ENCODE results near the gene MAB21L4.

Gene MAB21L4

GRCh38 chr2:240925191-240925567 is 29.2 kb upstream of the MAB21L4 start:
- peak in 1 of 2 donors; percentile 11 for DNase-seq

GRCh38 chr2:240922982-240923537 is 27.1 kb upstream of the MAB21L4 start:
- no peak for DNase-seq

GRCh38 chr2:240922245-240922981 is 26.5 kb upstream of the MAB21L4 start:
- DNase-seq = peak in 1 of 2 donors; percentile 10

- no peak for DNase-seq
These were observed 26.0 kb upstream of the MAB21L4 start for GRCh38 chr2:240921995-240922244.

GRCh38 chr2:240921311-240921994 is 25.5 kb upstream of the MAB21L4 start:
- peak in 1 of 2 donors; percentile 10 for DNase-seq

GRCh38 chr2:240920783-240921231 is 24.9 kb upstream of the MAB21L4 start:
- DNase-seq = peak in 1 of 2 donors; percentile 7

GRCh38 chr2:240919786-240920782 is 24.1 kb upstream of the MAB21L4 start:
- DNase-seq = peak in 1 of 2 donors; percentile 9

GRCh38 chr2:240919161-240919781 is 23.3 kb upstream of the MAB21L4 start:
- peak in 1 of 2 donors; percentile 2 for DNase-seq

GRCh38 chr2:240918258-240919091 is 22.5 kb upstream of the MAB21L4 start:
- DNase-seq = peak in 1 of 2 donors; percentile 3

- DNase-seq = no peak
These were observed 21.8 kb upstream of the MAB21L4 start for GRCh38 chr2:240917684-240918257.

- DNase-seq = no peak
These were observed 21.2 kb upstream of the MAB21L4 start for GRCh38 chr2:240917009-240917683.

- DNase-seq = no peak
These were observed 20.6 kb upstream of the MAB21L4 start for GRCh38 chr2:240916571-240917008.

GRCh38 chr2:240915526-240916341 is 19.8 kb upstream of the MAB21L4 start:
- no peak for DNase-seq

- DNase-seq = no peak
These were observed 18.9 kb upstream of the MAB21L4 start for GRCh38 chr2:240914645-240915525.

- peak; percentile 43 to 47 for DNase-seq
These were observed 18.1 kb upstream of the MAB21L4 start for GRCh38 chr2:240913810-240914644.

GRCh38 chr2:240912878-240913809 is 17.2 kb upstream of the MAB21L4 start:
- no peak for DNase-seq

Data from CD4-positive, alpha-beta T cell treated with Interleukin-4 for 1 hour (primary cell).